Parathyroid adenoma (tissue), 2 donors: ENCODE results near the gene GJA3.

Experiments used
- H2AFZ ChIP-seq: fragments of 300-600 bp; sonication (generic); one replicate; pipeline ENCODE4 v1.7.0; 2017; ENCODE audit warnings: antibody characterized with exemption, mild to moderate bottlenecking
- H3K27ac ChIP-seq: fragments of 300-600 bp; sonication (generic); one replicate; pipeline ENCODE4 v1.7.0; 2017
- H3K27me3 ChIP-seq: fragments of 300-600 bp; sonication (generic); one replicate; pipeline ENCODE4 v1.7.0; 2017; ENCODE audit warnings: low read length; ENCODE audit not compliant: control insufficient read depth, insufficient read depth
- H3K36me3 ChIP-seq: fragments of 300-600 bp; sonication (generic); one replicate; pipeline ENCODE4 v1.7.0; 2017; ENCODE audit warnings: low read length; ENCODE audit not compliant: control insufficient read depth, insufficient read depth
- H3K4me1 ChIP-seq: fragments of 300-600 bp; sonication (generic); one replicate; pipeline ENCODE4 v1.7.0; 2017; ENCODE audit warnings: control low read depth
- H3K4me2 ChIP-seq: fragments of 300-600 bp; sonication (generic); one replicate; pipeline ENCODE4 v1.7.0; 2017; ENCODE audit warnings: low read length
- H3K4me3 ChIP-seq: fragments of 300-600 bp; sonication (generic); one replicate; pipeline ENCODE4 v1.7.0; 2017; ENCODE audit warnings: low read depth, low read length
- H3K79me2 ChIP-seq: fragments of 300-600 bp; sonication (generic); one replicate; pipeline ENCODE4 v1.7.0; 2017; ENCODE audit warnings: control low read depth
- H3K9ac ChIP-seq: fragments of 300-600 bp; sonication (generic); one replicate; pipeline ENCODE4 v1.7.0; 2017; ENCODE audit warnings: mild to moderate bottlenecking
- H3K9me3 ChIP-seq: fragments of 300-600 bp; sonication (generic); one replicate; pipeline ENCODE4 v1.7.0; 2017; ENCODE audit warnings: low read length; ENCODE audit not compliant: control insufficient read depth
- TF ChIP-seq, protein P1 (sequence below): fragments of 300-600 bp; sonication (generic); IDR thresholded peaks from one replicate; pipeline ENCODE4 v1.7.0; 2017; ENCODE audit warnings: antibody characterized with exemption, mild to moderate bottlenecking
- donor health status: primary hyperparathyroidism.

The GJA3 gene

DNA sequence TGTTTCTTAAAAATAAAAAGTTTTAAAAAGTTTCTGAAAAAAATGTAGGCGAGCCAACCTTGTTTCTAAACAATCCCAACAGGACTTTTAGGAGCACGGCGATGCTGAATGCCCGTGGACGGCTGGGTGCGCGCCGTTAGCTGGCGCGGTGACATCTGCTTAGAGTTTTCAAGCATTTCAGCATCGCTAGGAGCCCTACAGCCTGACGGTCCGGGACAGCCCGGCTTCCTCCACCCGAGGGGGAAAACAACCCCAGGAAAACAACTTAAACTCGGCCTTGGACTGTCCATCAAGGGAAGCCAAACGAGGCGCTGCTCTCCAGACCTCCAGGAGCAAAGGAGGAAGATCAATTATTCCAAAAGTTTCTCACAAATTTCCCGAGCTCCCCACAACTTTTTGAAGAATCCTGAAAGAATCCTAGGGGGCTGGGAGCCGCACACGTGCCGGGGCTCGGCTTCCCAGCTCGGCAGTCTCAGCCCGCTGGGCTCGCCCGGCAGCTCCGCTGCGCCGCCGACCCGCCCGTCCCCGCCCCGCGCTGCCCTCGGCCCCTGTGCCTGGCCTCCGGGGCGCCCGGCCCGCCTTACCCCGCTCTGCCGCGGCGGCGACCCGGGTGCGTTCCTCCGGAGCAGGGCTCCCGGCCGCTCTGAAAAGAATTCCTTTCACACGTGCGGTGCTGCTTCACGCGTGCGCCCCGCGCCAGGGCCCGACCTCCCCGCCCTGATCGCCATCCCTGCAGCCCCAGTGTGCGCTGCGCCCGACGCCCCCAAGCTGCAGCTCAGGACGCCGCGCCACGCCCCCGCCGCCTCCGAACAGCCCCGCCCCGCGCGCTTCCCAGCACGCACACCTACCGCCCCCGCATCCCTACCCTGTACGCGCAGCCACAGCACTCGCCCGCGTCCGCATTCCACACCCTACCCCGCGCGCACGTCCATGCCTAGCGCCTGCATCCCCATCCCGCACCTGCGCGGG lies at the start of gene GJA3:
GJA3 (minus strand) TSS at position 747 of the 969 bp plus-strand sequence. CDS start 17,764 bp downstream, outside the sequence.
- Histone ChIP-seq H3K4me3 (peak within 1 kb of the TSS; percentile 51), H3K79me2 (no peaks in the 10 kb centered on the region), H3K4me1 (no peaks in the 10 kb centered on the region), H3K9me3 (no peaks in the 10 kb centered on the region), H3K27me3 (no peaks in the 10 kb centered on the region), H2AFZ (peak within 1 kb of the TSS; percentile 28), H3K27ac (no peak within 1 kb of the TSS), H3K9ac (no peak within 1 kb of the TSS), H3K36me3 (no peaks in the 10 kb centered on the region), H3K4me2 (peak within 1 kb of the TSS; percentile 75)
- TF ChIP-seq, protein P1, sequence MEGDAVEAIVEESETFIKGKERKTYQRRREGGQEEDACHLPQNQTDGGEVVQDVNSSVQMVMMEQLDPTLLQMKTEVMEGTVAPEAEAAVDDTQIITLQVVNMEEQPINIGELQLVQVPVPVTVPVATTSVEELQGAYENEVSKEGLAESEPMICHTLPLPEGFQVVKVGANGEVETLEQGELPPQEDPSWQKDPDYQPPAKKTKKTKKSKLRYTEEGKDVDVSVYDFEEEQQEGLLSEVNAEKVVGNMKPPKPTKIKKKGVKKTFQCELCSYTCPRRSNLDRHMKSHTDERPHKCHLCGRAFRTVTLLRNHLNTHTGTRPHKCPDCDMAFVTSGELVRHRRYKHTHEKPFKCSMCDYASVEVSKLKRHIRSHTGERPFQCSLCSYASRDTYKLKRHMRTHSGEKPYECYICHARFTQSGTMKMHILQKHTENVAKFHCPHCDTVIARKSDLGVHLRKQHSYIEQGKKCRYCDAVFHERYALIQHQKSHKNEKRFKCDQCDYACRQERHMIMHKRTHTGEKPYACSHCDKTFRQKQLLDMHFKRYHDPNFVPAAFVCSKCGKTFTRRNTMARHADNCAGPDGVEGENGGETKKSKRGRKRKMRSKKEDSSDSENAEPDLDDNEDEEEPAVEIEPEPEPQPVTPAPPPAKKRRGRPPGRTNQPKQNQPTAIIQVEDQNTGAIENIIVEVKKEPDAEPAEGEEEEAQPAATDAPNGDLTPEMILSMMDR: no peak

DNA sequence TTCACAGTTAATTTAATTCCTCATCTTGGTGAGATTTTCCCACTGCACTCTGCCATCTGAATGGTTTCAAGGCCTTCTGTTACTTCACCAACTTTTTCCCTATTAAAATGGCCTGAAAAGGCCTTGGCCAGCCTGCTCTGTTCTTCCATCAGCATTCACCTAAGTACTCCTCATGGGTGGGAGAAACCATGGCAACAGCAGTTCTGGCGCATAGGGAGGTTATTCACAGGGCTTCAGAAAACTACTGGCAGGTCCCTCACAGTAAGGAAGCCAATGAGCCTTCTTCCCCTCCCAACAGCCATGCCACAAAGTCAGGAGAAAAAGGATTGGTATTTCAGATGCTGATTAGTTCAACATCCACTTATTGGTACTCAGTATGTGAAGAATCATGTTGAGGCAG lies 49.1 kb upstream of the GJA3 start:
- Histone ChIP-seq H3K9ac (no peak overlapping the region), H3K4me3 (no peak overlapping the region), H3K36me3 (no peaks in the 10 kb centered on the region), H3K27ac (no peak overlapping the region), H3K4me1 (no peaks in the 10 kb centered on the region), H3K27me3 (no peaks in the 10 kb centered on the region), H2AFZ (no peak overlapping the region), H3K79me2 (no peaks in the 10 kb centered on the region), H3K9me3 (no peaks in the 10 kb centered on the region), H3K4me2 (no peak overlapping the region)
- TF ChIP-seq, protein P1: no peak

DNA sequence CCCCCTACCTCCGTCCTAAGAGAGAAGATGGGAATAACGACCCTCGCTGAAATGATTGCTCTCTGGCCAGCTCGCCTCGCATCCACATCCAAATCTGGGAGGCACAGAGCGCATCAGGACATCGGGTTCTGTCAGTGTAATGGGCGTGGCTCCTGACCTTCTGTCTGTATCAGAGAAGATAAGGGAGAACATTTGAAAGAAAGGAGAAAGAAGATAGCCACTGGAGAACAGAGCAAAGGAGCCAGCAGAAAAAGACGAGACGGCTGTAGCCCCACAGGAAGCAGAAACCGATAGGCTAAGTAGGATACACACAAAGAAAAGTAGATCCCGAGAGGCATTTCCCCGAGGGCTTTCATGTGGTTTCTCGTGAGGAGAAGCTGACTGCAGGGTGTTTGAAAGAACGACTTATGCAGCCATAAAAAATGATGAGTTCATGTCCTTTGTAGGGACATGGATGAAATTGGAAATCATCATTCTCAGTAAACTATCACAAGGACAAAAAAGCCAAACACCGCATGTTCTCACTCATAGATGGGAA lies 45.9 kb upstream of the GJA3 start:
- Histone ChIP-seq H3K79me2 (no peaks in the 10 kb centered on the region), H3K9ac (no peak overlapping the region), H3K4me3 (no peak overlapping the region), H3K27me3 (no peaks in the 10 kb centered on the region), H2AFZ (no peak overlapping the region), H3K27ac (no peak overlapping the region), H3K4me1 (no peaks in the 10 kb centered on the region), H3K9me3 (no peaks in the 10 kb centered on the region), H3K4me2 (no peak overlapping the region), H3K36me3 (no peaks in the 10 kb centered on the region)
- TF ChIP-seq, protein P1: no peak

DNA sequence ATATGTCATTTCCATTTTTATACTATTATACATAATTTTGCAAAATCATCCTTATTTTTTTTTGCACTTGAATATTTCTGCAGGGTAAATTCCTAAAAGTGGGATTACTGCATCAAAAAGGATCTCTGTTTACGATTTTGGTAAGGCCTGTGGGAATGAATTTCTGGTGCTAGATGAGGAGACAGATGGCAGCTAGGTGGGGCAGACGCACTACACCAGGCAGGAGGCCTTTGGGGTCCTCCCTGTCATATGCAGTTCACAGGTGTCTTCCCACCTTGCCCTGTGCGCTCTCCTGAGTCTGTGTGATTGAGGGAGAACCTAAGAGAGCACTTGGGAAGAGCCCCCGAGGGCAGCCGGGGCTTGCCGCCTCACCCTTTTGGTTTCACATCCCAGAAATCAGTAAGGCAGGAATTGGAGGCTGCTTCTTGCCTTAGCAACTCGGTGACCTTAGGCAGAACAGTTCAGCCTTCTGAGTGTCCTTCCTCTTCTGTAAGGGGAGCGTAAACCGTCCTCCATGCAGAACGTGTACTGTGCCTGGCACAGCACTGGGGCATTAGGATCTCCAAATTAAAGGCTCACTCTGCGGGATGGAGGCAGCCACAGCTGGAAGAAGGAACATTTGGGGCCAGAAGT lies 45.3 kb upstream of the GJA3 start:
- H3K36me3 ChIP-seq: no peaks in the 10 kb centered on the region
- no peaks in the 10 kb centered on the region for H3K27me3 ChIP-seq
- no peaks in the 10 kb centered on the region for H3K9me3 ChIP-seq
- no peaks in the 10 kb centered on the region for H3K4me1 ChIP-seq
- H3K9ac ChIP-seq: no peak overlapping the region
- TF ChIP-seq, protein P1: no peak
- H3K4me2 ChIP-seq: no peak overlapping the region
- H3K27ac ChIP-seq: no peak overlapping the region
- H2AFZ ChIP-seq: no peak overlapping the region
- H3K4me3 ChIP-seq: no peak overlapping the region
- no peaks in the 10 kb centered on the region for H3K79me2 ChIP-seq
